B cell (primary cell): ENCODE data around the gene KIF27. TPM values are rescaled to one million over a fixed set of nuclear protein-coding genes. Genes with fewer than 3 reads are reported as not detected.

Experiments
- ATAC-seq: fragments of 200-7000 bp; cut with Tn5 transposase; one replicate; pipeline ENCODE4 v1.10.0; 2021; ENCODE audit warnings: low read depth, mild to moderate bottlenecking, moderate number of reproducible peaks, moderate library complexity
- CTCF ChIA-PET: fragments of 350-600 bp; sonication (Branson Sonifier 250); formaldehyde crosslinking; loops from one replicate; lab custom pipeline; 2021; ENCODE audit warnings: antibody characterized with exemption, inconsistent platforms; lab: Charles Lee
- POLR2A ChIA-PET: fragments of 350-600 bp; sonication (Branson Sonifier 250); formaldehyde crosslinking; loops from one replicate; lab custom pipeline; 2021; ENCODE audit warnings: antibody characterized with exemption; lab: Charles Lee
- DNase-seq: peaks from one replicate; pipeline ENCODE4 v3.0.0; 2013
- H2AFZ ChIP-seq: 2 replicates; pipeline ENCODE4 v1.6.1; 2012; ENCODE audit warnings: mild to moderate bottlenecking, low read depth, low read length; ENCODE audit not compliant: insufficient read depth, poor library complexity, severe bottlenecking
- H3K27ac ChIP-seq, 2 donors: 1 replicate in 1 of 2; 2 replicates in 1 of 2; pipeline ENCODE4 v1.5.1; 2012 to 2013; ENCODE audit warnings: low read length in 2 of 2, mild to moderate bottlenecking in 2 of 2, moderate library complexity in 1 of 2
- H3K27me3 ChIP-seq, 4 experiments: fragments of 200-600 bp in 1 of 4; sonication (generic) in 1 of 4; replicated peaks in 1 of 4; 1 replicate in 2 of 4; 2 replicates in 2 of 4; pipeline versions ENCODE4 v1.6.1 to v1.7.0; 2013 to 2016; ENCODE audit warnings: low read length in 3 of 4, mild to moderate bottlenecking in 2 of 4, mixed read lengths in 1 of 4, moderate library complexity in 1 of 4; ENCODE audit not compliant: insufficient read depth in 4 of 4, control insufficient read depth in 3 of 4; ENCODE audit errors: control extremely low read depth in 1 of 4
- H3K36me3 ChIP-seq, 2 experiments: replicated peaks in 1 of 2; 1 replicate in 1 of 2; 2 replicates in 1 of 2; pipeline versions ENCODE4 v1.6.1 to v1.7.1; 2013; ENCODE audit warnings: low read length in 1 of 2; ENCODE audit not compliant: insufficient read depth in 2 of 2, control insufficient read depth in 1 of 2; ENCODE audit errors: control extremely low read depth in 1 of 2, extremely low read depth in 1 of 2
- H3K4me1 ChIP-seq, 2 donors: fragments of 200-600 bp in 1 of 2; sonication (generic) in 1 of 2; 1 replicate in 1 of 2; 2 replicates in 1 of 2; pipeline versions ENCODE4 v1.5.1 to v1.6.1; 2013 to 2017; ENCODE audit warnings: low read length in 2 of 2; ENCODE audit not compliant: control insufficient read depth in 2 of 2, insufficient read depth in 2 of 2
- H3K4me2 ChIP-seq: replicated peaks from 2 replicates; pipeline ENCODE3; 2012; ENCODE audit warnings: mild to moderate bottlenecking, low read depth, low read length; ENCODE audit not compliant: poor library complexity, severe bottlenecking
- H3K4me3 ChIP-seq, 5 experiments: fragments of 200-600 bp in 1 of 5; sonication (generic) in 1 of 5; 1 replicate in 3 of 5; 2 replicates in 2 of 5; pipeline versions ENCODE4 v1.5.1 to v1.7.0; 2011 to 2016; ENCODE audit warnings: low read length in 4 of 5, mild to moderate bottlenecking in 4 of 5, low read depth in 2 of 5, control low read depth in 1 of 5, moderate library complexity in 1 of 5; ENCODE audit not compliant: insufficient read depth in 1 of 5; ENCODE audit errors: control extremely low read depth in 1 of 5, extremely low read depth in 1 of 5
- H3K79me2 ChIP-seq: fragments of 200-600 bp; sonication (generic); one replicate; pipeline ENCODE4 v1.6.0; 2016; ENCODE audit warnings: low read length; ENCODE audit not compliant: control insufficient read depth, insufficient read depth
- H3K9ac ChIP-seq: fragments of 200-600 bp; sonication (generic); 2 replicates; pipeline ENCODE4 v1.6.1; 2017; ENCODE audit warnings: mild to moderate bottlenecking, low read length, moderate library complexity
- H3K9me3 ChIP-seq, 3 donors: one replicate each; pipeline versions ENCODE4 v1.6.1 to v1.7.1; 2013; ENCODE audit warnings: low read length in 2 of 3; ENCODE audit not compliant: control insufficient read depth in 2 of 3, insufficient read depth in 1 of 3; ENCODE audit errors: control extremely low read depth in 1 of 3
- H4K20me1 ChIP-seq: 2 replicates; pipeline ENCODE4 v1.6.0; 2012; ENCODE audit warnings: mild to moderate bottlenecking, low read length; ENCODE audit not compliant: insufficient read depth, control insufficient read depth, poor library complexity, severe bottlenecking
- H3K27ac Mint-ChIP-seq: one replicate; pipeline ENCODE4 v1.8.0; 2021; ENCODE audit warnings: mixed read lengths
- H3K27me3 Mint-ChIP-seq: one replicate; pipeline ENCODE4 v1.8.0; 2021; ENCODE audit warnings: mixed read lengths
- H3K4me1 Mint-ChIP-seq: one replicate; pipeline ENCODE4 v1.8.0; 2021; ENCODE audit warnings: mixed read lengths
- H3K4me3 Mint-ChIP-seq: one replicate; pipeline ENCODE4 v1.8.0; 2021; ENCODE audit warnings: mixed read lengths
- H3K9me3 Mint-ChIP-seq: one replicate; pipeline ENCODE4 v1.8.0; 2022; ENCODE audit warnings: mixed read lengths; ENCODE audit not compliant: insufficient read depth
- EZH2 ChIP-seq: IDR thresholded peaks from 2 replicates; pipeline ENCODE4 v1.6.1; 2012; ENCODE audit warnings: borderline replicate concordance, low read depth, mild to moderate bottlenecking, moderate library complexity, low read length; ENCODE audit not compliant: insufficient read depth, poor library complexity, severe bottlenecking
- WGBS: methylation state at CpG from one replicate; pipeline ENCODE4 v1.1.5; 2013; ENCODE audit warnings: missing lambda C conversion rate; ENCODE audit not compliant: insufficient coverage; 5-methylcytosine and 5-hydroxymethylcytosine counted together
- intact Hi-C: fragments of 100-400 bp; cut with micrococcal nuclease; formaldehyde crosslinking; loops from one replicate; pipeline ENCODE4 v1.10.0; 2022
- polyA plus RNA-seq: library from polyadenylated mRNA; depleted of rRNA; stranded (reverse); fragments of >200 nt; gene quantifications from 2 replicates; pipeline ENCODE4 v1.2.3, GENCODE V29; 2012
- total RNA-seq, 2 donors: library from RNA; stranded (reverse); fragments of 120-200 nt in 1 of 2; gene quantifications; 1 replicate in 1 of 2; 2 replicates in 1 of 2; pipeline versions ENCODE4 v1.2.3 to v1.2.4, GENCODE V29; 2013 to 2022
- TF ChIP-seq, protein P1 (sequence below): fragments of 200-600 bp; IDR thresholded peaks from one replicate; pipeline ENCODE4 v1.8.0; 2022; ENCODE audit warnings: antibody characterized with exemption, mild to moderate bottlenecking

The KIF27 gene
- total and polyA plus RNA-seq, 2 donors (not counting 1 experiment from before 2014, with no cell fraction given): 0.76 to 10.0 TPM

DNA sequence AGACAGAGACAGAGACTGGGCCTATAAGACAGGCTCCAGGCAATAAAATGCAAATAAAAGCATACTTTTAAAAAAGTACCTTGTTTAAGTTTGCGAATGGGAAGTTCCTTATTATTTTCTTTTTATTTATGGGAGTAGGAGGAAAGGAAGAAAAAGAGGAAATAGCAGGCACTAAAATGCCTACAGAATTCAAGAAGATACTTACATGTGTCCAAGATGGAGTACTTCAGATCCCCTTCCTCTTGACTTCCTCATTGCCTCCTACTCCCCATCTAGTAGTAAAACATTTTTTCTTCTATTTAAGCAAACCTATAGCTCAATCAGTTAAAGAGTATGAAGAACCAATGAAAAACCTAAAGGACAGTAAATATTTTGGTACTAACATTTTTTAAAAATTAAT is 128.5 kb downstream of the KIF27 start:
- H3K4me1 Mint-ChIP-seq: no peaks in the 10 kb centered on the region
- no peak overlapping the region for H3K4me3 Mint-ChIP-seq
- H3K27ac ChIP-seq: no peak overlapping the region
- no peak overlapping the region for H2AFZ ChIP-seq
- ATAC-seq (no peak), DNase-seq (no peak)
- H3K4me3 ChIP-seq: no peak overlapping the region
- no peak overlapping the region for H3K27ac Mint-ChIP-seq
- H3K4me2 ChIP-seq: no peak overlapping the region
- H3K36me3 ChIP-seq: peaks cover 0 to 3% of the 10 kb centered on the region in 2 experiments
- WGBS: no CpG with 5 or more reads among the region's 1 CpG
- no peaks in the 10 kb centered on the region for H3K27me3 ChIP-seq
- TF ChIP-seq, protein P1, sequence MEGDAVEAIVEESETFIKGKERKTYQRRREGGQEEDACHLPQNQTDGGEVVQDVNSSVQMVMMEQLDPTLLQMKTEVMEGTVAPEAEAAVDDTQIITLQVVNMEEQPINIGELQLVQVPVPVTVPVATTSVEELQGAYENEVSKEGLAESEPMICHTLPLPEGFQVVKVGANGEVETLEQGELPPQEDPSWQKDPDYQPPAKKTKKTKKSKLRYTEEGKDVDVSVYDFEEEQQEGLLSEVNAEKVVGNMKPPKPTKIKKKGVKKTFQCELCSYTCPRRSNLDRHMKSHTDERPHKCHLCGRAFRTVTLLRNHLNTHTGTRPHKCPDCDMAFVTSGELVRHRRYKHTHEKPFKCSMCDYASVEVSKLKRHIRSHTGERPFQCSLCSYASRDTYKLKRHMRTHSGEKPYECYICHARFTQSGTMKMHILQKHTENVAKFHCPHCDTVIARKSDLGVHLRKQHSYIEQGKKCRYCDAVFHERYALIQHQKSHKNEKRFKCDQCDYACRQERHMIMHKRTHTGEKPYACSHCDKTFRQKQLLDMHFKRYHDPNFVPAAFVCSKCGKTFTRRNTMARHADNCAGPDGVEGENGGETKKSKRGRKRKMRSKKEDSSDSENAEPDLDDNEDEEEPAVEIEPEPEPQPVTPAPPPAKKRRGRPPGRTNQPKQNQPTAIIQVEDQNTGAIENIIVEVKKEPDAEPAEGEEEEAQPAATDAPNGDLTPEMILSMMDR: no peak
- TF ChIP-seq EZH2: no peak
- no peaks in the 10 kb centered on the region for H3K79me2 ChIP-seq
- no peaks in the 10 kb centered on the region for H3K27me3 Mint-ChIP-seq
- no peaks in the 10 kb centered on the region for H4K20me1 ChIP-seq
- H3K9ac ChIP-seq: no peak overlapping the region
- H3K9me3 ChIP-seq: no peaks in the 10 kb centered on the region
- POLR2A ChIA-PET: no interaction called here
- no peaks in the 10 kb centered on the region for H3K4me1 ChIP-seq
- CTCF ChIA-PET: no interaction called here
- H3K9me3 Mint-ChIP-seq: no peaks in the 10 kb centered on the region
- intact Hi-C loops: no loop called here

Other genes starting within 250 kb of the KIF27 start
- 101 and 108 TPM in 2 replicates for gene UBQLN1, start 213.5 kb downstream of the KIF27 start, total RNA-seq
- gene UBQLN1, start 213.5 kb downstream of the KIF27 start, polyA plus RNA-seq: 49.8 and 81.6 TPM in 2 replicates
- gene GKAP1, start 103.7 kb downstream of the KIF27 start, total RNA-seq: 21.6 and 23.1 TPM in 2 replicates
- gene GKAP1, start 103.7 kb downstream of the KIF27 start, polyA plus RNA-seq: 2.7 and 5.8 TPM in 2 replicates
- 517 and 524 TPM in 2 replicates for gene HNRNPK, start 58.8 kb upstream of the KIF27 start, total RNA-seq
- gene HNRNPK, start 58.8 kb upstream of the KIF27 start, polyA plus RNA-seq: 210 and 379 TPM in 2 replicates
- 8.6 and 8.9 TPM in 2 replicates for gene RMI1, start 59.4 kb upstream of the KIF27 start, total RNA-seq
- gene RMI1, start 59.4 kb upstream of the KIF27 start, polyA plus RNA-seq: 1.2 and 2.0 TPM in 2 replicates